NCI-H510A treated with DMSO at 0.1 percent for 48 hours (cell line): Measurements from ENCODE around the gene C1QTNF5.

ENCODE experiments used
- DNase-seq: peaks from one replicate; lab custom pipeline; 2025; lab: John Stamatoyannopoulos, UW

Gene C1QTNF5

GRCh38 chr11:119359365-119360214 lies 18.9 kb upstream of the C1QTNF5 start:
- no peak for DNase-seq

DNA sequence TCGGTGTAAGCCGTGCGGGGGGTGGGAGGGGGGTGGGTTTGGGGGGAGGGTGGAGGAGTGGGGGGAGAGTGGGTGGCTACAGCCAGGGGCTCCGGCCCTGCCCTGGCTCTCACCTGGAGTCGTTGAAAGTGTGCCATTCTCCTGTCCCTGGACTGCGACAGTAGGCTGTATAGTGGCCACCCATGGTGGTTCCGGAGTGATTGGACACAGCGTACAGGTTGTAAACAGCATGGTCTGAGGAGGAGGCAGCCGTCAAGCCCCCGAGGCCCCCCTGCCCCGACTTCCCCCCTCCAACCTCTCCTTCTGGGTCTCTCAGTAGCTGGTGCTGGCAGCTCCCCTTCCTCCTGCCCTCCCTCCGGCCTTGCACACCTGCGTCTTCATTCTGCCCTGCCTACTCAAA lies 16.4 kb upstream of the C1QTNF5 start:
- no peak for DNase-seq

DNA sequence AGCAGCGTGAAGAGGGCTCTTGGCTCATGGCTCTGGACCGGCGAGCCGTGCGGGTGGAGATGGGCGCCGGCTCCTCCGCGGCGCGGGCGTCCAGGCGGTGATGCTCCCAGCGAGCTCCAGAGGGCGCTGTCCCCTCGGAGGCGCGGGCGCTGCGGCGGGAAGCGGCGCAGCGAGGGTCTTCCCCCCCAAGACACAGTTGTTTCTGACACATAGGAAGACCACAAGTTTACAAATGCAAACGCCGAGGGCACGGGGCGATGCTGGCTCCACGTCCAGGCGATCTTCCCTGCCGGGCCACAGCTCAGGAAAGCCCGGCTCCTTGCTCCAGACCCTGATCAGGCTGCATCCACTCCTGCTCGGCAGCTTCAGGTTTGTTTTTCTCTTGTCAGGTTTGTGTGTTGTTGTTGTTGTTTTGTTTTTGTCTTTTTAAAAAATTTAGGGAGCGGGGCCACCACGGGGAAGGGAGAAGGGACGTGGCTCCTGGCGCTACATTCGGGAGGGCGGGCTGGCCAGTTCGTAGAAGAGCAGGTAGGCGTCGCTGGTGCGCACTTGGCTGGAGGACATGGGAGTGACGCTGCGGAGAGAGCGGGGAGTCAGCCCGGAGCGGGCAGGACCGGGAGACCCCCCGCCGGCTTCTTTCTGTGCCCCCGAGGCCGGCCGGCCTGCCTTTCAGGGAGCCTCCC lies 15.8 kb upstream of the C1QTNF5 start:
- DNase-seq: peak; percentile 66

DNA sequence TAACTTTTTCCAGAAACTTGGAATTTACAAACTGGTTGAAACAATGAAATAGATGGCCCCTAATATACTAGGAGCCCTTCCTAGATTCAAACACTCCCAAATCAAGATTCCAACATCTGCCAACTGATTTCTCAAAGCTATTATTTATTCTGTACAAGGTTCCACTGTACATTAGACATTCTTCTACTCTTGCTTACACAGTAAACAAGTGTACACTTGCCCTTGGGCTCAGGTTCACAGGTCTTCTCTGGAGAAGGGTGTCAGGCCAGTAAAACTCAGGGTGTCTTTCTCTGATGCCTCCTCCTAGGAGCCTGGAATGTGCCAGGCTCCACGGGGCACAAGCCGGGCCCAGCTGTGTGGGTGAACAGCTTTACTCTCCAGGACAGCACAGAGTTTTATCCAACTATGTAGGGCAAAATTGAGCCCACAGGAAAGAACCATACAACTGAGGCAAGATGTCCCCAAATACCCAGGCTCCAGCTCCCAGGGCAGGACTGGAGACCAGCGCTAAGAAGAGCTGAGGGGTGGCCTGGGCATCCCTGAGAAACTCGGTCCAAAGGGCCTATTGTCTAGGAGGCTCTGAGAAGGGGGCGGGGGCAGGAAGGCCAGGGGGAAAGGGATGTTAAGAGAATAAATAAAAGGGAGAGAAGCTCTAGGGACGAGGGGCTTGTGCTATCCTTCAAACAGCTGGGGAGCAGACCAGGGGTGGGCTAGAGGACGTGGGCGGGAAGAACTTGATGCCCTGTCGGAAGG lies 14.6 kb upstream of the C1QTNF5 start:
- DNase-seq: no peak

DNA sequence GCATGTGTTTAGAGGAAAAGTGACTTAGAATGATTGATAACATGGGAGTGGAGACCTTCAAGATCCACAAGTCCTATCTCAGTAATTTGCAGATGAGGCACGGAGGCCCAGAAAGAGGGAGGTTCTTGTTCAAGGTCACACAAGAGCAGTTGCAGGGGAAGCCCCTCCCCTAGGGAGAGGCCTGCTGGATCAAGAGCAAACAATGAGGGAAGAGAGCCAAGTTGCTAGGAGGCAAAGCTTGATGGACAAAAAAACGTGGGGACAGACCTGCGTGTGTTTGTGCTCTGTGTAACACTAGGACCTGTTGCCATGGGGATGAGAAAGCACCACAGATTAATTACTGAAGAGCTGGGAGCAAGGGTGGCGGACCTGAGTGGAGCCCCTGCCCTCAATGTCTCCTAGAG lies 12.2 kb upstream of the C1QTNF5 start:
- peak; percentile 73 for DNase-seq

GRCh38 chr11:119351232-119351631 lies 10.5 kb upstream of the C1QTNF5 start:
- no peak for DNase-seq

GRCh38 chr11:119350302-119350701 lies 9.6 kb upstream of the C1QTNF5 start:
- no peak for DNase-seq

DNA sequence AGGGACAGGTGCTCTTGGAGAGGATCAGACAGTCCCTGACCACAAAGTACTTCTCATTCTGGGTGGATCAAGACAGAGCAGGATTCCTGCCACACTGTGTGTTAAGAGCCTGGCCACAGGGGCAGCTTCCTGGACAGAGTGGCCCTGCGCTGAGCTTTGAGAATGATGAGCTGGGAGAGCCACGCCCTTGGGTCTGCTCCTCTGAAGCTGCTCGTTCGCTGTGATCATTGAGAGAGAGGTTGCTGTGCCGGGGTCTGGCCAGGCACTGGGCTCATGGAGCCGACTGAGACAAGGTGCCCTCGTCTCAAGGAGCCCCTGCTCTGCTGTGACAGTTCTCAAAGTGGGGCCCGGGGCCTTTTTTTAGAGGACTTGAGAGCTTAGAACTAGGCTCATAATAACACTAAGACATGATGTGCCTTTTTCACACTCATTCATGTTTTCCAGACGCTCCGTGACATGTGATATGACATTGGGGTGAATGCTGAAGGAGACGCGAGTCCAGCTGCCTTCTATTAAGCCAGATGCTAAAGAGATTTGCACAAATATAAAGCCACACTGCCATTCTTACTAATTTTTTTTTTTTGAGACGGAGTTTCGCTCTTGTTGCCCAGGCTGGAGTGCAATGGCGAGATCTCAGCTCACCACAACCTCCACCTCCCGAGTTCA lies 7.4 kb upstream of the C1QTNF5 start:
- no peak for DNase-seq

DNA sequence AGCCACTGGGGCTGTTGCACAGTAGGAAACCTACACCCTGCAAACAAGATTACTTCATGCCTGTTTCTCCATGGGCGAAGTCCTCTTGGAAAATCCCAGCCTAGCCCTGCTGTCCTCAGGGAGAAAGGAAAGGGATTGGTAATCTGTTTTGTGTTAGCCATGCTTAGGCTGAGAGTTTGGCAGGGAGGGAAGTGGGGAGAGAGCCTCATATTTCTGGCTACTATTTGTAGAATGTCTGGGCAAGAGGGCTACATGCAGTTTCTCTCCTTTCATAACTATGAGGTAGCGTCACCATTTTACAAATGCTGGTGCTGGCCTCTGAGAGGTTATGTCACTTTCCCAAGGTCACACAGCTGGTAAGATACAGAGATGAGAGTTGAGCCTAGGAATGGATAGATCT lies 6.6 kb upstream of the C1QTNF5 start:
- DNase-seq: no peak

GRCh38 chr11:119346605-119347004 lies 5.9 kb upstream of the C1QTNF5 start, which contains the start of gene MFRP:
MFRP (minus strand) TSS chr11:119346705; CDS start chr11:119346513, 192 bp downstream.
- no peak for DNase-seq

GRCh38 chr11:119345685-119346084 lies 5.0 kb upstream of the C1QTNF5 start:
- DNase-seq: no peak

DNA sequence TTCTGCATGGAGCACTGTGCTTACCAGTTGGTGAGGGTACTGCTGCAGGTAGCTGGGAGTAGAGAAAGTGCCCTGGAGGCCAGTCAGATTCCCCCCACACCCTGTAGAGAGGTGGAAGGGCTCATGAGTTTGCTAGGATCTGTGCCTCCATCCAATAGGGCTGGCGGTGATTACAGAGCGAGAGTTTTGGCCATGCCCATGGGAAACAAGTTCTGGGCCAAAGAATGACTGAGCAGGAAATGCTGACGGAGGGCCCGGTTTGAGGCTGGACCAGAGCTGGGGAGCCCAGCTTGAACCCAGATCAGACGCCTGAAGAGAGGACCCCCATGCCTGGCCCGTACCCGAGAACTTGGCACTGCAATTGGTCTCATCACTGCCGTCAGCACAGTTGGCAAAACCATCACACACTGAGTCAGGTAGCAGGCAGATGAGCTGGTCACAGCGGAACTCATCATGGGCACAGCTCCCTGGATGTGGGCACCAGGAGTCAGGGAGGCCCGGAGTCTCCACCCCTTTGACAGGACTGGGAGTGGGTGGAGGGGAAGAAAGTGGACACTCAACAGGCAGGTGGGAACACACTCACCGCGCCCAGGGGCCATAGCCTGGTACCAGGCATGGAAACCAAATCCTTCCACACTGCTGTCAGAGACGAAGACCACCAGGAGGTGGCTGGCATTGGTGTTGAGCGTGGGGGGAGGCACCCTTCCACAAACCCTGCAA lies 3.8 kb upstream of the C1QTNF5 start:
- DNase-seq: no peak

DNA sequence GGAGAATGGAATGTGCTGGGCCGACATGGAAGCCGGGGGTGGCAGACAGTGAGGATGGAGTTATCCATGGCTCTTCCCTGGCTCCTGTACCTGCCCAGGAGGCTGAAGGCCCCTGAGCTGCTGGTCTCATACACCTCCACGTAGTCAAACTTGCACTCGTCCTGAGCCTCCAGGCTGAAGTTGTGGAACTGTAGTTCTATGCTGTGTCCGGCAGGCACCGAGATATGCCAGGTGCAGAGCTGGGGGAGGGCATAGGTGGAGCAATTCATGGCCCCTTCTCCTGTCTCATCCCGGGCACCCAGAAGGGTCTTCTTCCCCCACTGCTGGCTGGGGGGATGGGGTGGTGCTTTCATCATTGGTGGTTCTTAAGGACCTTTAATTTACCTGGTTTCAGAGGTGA lies 3.0 kb upstream of the C1QTNF5 start:
- DNase-seq: no peak

DNA sequence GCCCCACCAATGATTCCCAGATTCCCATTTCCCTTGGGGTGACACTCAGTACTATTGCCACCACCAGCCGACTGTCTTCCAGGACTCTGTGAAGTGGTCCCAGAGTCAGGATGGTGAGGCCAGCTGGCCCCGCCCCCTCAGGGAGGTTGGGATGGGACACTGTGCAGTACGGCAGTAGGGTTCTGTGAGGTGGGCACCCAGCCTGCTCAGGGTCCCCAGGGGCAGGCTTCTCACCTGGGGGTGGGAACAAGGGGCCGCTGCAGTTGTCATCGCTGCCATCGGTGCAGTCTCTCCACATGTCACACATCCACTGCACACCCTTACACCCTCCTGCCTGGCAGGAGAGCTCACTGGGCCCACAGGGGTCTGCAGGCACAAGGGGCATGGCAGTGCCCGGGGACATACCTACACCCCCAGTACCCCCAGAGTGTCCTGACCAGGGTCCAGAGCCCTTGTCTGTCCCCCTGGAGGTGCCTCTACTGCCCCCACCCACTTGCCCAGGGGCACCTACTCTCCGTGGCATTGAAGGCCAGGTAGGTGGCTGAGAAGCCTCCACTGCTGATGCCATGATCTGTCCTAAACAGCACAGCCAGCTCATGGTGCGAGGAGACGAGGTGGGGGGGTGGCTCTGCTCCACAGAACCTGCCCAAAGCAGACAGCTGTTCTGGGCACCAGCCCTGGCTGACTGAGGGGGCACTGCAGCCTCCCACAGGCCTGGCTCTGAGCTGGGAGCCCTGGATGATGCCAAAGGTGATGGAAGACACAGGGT lies 1.9 kb upstream of the C1QTNF5 start:
- no peak for DNase-seq

DNA sequence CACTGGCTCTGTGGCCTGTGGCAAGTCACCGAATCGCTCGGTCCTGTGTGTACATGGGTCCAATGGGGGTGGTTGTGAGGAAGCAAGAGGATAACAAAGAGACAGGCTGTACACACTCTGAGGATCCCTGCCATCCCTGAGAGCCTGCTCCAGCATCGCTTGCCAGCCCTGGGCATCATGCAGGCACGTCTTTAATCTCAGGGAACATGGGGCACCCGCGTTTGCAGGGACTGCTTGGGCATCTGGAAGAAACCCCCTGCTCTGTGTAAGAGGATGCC lies 1.3 kb upstream of the C1QTNF5 start:
- DNase-seq: no peak

- peak; percentile 38 for DNase-seq
Measured at GRCh38 chr11:119341222-119342022, 739 bp upstream of the C1QTNF5 start.

- DNase-seq: no peak
Measured at GRCh38 chr11:119339589-119340334, 921 bp downstream of the C1QTNF5 start.

- DNase-seq: no peak
Measured at GRCh38 chr11:119338965-119339588, 1.6 kb downstream of the C1QTNF5 start.
